Left lung (tissue), 10 donors: ENCODE data around the gene ANKRD18A. TPM values are rescaled to one million over a fixed set of nuclear protein-coding genes. Genes with fewer than 3 reads are reported as not detected.

Experiments used
- ATAC-seq: fragments of 200-7000 bp; cut with Tn5 transposase; one replicate; pipeline ENCODE4 v1.9.1; 2020; ENCODE audit warnings: moderate library complexity
- DNase-seq, 4 donors: peaks; one replicate each; pipeline ENCODE4 v3.0.0-alpha.2; 2013 to 2020
- H3K27ac ChIP-seq, 2 donors: fragments of 200-600 bp; sonication (generic) in 1 of 2; one replicate each; pipeline versions ENCODE4 v1.5.0 to v1.8.0; 2020 to 2021
- H3K27me3 ChIP-seq, 2 donors: fragments of 200-600 bp; sonication (generic) in 1 of 2; one replicate each; pipeline versions ENCODE4 v1.5.0 to v1.8.0; 2020 to 2021
- H3K36me3 ChIP-seq, 2 donors: fragments of 200-600 bp; sonication (generic) in 1 of 2; one replicate each; pipeline versions ENCODE4 v1.5.0 to v1.8.0; 2020 to 2021
- H3K4me1 ChIP-seq, 2 donors: fragments of 200-600 bp; one replicate each; pipeline ENCODE4 v1.8.0; 2021
- H3K4me3 ChIP-seq, 2 donors: fragments of 200-600 bp; sonication (generic) in 1 of 2; one replicate each; pipeline versions ENCODE4 v1.5.0 to v1.8.0; 2020 to 2021; ENCODE audit warnings: mild to moderate bottlenecking in 1 of 2
- H3K9me3 ChIP-seq, 2 donors: fragments of 200-600 bp; sonication (generic) in 1 of 2; one replicate each; pipeline versions ENCODE4 v1.5.0 to v1.8.0; 2020 to 2021
- intact Hi-C, 2 donors: fragments of 100-400 bp; cut with DNase I; formaldehyde crosslinking; loops; one replicate each; pipeline versions ENCODE4 v1.11.2 to v1.14.2; 2022
- polyA plus RNA-seq, 6 donors: library from polyadenylated mRNA; unstranded; fragments of 120-200 nt; gene quantifications; one replicate each; pipeline ENCODE4 v1.2.1, GENCODE V29; 2013; ENCODE audit not compliant: insufficient read length in 6 of 6
- total RNA-seq, 2 donors: library from RNA; stranded (reverse); fragmentation: NEBNext Ultra II Directional; extraction: Animal tissue kit (Norgen Biotek cat#: 25700); gene quantifications; one replicate each; pipeline ENCODE4 v1.2.1, GENCODE V29; 2021
- TF ChIP-seq, protein P1 (sequence below), 2 donors: fragments of 200-600 bp; sonication (generic) in 1 of 2; IDR thresholded peaks; one replicate each; pipeline versions ENCODE4 v1.5.0 to v1.8.0; 2021; ENCODE audit warnings: antibody characterized with exemption in 2 of 2
- donor health status: DM: no; HTN: yes; CAD: no.
- donor health status: DM: no; HTN: no; CAD: no.

The ANKRD18A gene
- total and polyA plus RNA-seq, 8 donors: 2.2 to 7.0 (median 3.3) TPM

GRCh38 chr9:38656896-38657295, 36.5 kb upstream of the ANKRD18A start:
- ATAC-seq (no peak), DNase-seq (no peak)
- peaks cover 0 to 36% of the 10 kb centered on the region in 2 donors for H3K27me3 ChIP-seq
- H3K27ac ChIP-seq: no peak overlapping the region
- H3K4me1 ChIP-seq: no peaks in the 10 kb centered on the region
- H3K4me3 ChIP-seq: no peak overlapping the region
- H3K36me3 ChIP-seq: no peaks in the 10 kb centered on the region
- H3K9me3 ChIP-seq: no peaks in the 10 kb centered on the region
- TF ChIP-seq, protein P1, sequence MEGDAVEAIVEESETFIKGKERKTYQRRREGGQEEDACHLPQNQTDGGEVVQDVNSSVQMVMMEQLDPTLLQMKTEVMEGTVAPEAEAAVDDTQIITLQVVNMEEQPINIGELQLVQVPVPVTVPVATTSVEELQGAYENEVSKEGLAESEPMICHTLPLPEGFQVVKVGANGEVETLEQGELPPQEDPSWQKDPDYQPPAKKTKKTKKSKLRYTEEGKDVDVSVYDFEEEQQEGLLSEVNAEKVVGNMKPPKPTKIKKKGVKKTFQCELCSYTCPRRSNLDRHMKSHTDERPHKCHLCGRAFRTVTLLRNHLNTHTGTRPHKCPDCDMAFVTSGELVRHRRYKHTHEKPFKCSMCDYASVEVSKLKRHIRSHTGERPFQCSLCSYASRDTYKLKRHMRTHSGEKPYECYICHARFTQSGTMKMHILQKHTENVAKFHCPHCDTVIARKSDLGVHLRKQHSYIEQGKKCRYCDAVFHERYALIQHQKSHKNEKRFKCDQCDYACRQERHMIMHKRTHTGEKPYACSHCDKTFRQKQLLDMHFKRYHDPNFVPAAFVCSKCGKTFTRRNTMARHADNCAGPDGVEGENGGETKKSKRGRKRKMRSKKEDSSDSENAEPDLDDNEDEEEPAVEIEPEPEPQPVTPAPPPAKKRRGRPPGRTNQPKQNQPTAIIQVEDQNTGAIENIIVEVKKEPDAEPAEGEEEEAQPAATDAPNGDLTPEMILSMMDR (IDR thresholded peaks at IDR 0.05): no peak
- intact Hi-C loops: no loop called here

DNA sequence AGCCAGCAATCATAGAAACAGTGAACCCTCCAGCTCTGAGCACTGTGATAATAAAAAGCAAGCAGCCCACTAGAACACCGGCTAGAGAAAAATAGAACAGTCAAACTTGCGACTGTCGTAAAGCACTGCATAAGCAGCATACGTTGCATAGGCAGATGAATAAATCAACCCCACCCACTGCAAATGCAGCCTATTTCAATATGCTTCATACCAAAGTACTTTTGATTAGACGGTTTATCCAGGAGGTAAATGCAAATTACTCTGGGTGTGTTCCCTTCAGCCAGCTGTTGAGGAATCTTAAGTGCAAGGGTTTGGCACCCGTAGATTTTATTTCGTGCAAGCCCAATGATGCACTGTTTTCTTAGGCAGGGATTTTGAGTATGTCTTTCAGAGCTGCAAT, 32.1 kb upstream of the ANKRD18A start:
- no peaks in the 10 kb centered on the region for H3K9me3 ChIP-seq
- ATAC-seq (no peak), DNase-seq (no peak)
- H3K27me3 ChIP-seq: peaks cover 0 to 28% of the 10 kb centered on the region in 2 donors
- H3K36me3 ChIP-seq: no peaks in the 10 kb centered on the region
- H3K27ac ChIP-seq: no peak overlapping the region
- TF ChIP-seq, protein P1 (IDR thresholded peaks at IDR 0.05): no peak
- no peak overlapping the region for H3K4me3 ChIP-seq
- H3K4me1 ChIP-seq: no peaks in the 10 kb centered on the region
- intact Hi-C loops: no loop called here

DNA sequence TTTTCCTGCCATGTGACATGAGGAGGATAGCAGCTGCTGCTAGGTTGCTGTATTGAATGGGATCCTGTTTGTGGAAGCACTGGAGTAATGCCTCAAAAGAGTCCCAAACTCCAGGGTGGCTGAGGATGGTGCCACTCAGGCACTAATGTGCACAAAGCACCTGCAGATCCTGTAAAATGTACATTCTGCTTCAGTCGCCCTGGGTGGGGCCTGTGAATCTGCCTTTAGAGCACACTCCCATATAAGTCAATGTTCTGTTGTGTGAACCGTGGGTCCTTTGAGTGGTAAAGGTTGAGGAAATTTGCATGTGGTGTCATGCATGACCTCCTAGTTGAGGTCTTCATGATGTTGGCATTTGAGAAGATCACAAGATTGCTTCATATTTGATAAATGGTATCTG, 31.6 kb upstream of the ANKRD18A start:
- Histone ChIP-seq H3K4me3 (no peak overlapping the region), H3K36me3 (no peaks in the 10 kb centered on the region), H3K4me1 (no peaks in the 10 kb centered on the region), H3K9me3 (no peaks in the 10 kb centered on the region), H3K27ac (no peak overlapping the region), H3K27me3 (peaks cover 0 to 24% of the 10 kb centered on the region in 2 donors)
- no peak for ATAC-seq
- intact Hi-C loops: no loop called here
- TF ChIP-seq, protein P1 (IDR thresholded peaks at IDR 0.05): no peak
- no peak for DNase-seq

GRCh38 chr9:38651400-38652042, 31.1 kb upstream of the ANKRD18A start:
- H3K4me1 ChIP-seq: no peaks in the 10 kb centered on the region
- H3K27me3 ChIP-seq: peaks cover 0 to 19% of the 10 kb centered on the region in 2 donors
- intact Hi-C loops: no loop called here
- H3K4me3 ChIP-seq: no peak overlapping the region
- TF ChIP-seq, protein P1 (IDR thresholded peaks at IDR 0.05): no peak
- H3K27ac ChIP-seq: no peak overlapping the region
- no peak for ATAC-seq
- DNase-seq: no peak
- no peaks in the 10 kb centered on the region for H3K9me3 ChIP-seq
- no peaks in the 10 kb centered on the region for H3K36me3 ChIP-seq

DNA sequence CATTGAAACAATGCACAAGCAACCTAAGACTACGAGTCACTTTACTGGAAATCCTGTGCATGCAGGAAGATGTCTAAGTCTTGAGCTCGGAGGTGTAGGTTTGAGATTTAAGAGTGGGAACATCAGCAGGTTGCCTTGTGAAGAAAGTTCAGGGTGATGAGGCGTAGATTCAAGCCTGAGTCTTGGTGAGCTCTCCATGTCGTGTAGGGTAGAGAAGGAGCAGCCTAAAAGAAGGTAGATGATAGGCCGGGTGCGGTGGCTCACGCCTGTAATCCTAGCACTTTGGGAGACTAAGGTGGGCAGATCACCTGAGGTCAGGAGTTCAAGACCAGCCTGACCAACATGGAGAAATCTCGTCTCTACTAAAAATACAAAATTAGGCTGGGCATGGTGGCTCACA, 30.2 kb upstream of the ANKRD18A start:
- H3K9me3 ChIP-seq: no peaks in the 10 kb centered on the region
- no peaks in the 10 kb centered on the region for H3K4me1 ChIP-seq

More for the DNA sequence above, 30.2 kb upstream of the ANKRD18A start:
- DNase-seq (no peak), ATAC-seq (no peak)
- Histone ChIP-seq H3K27me3 (peaks cover 0 to 16% of the 10 kb centered on the region in 2 donors), H3K36me3 (no peaks in the 10 kb centered on the region), H3K4me3 (no peak overlapping the region), H3K27ac (no peak overlapping the region)
- TF ChIP-seq, protein P1 (IDR thresholded peaks at IDR 0.05): no peak
- intact Hi-C loops: no loop called here
